NT2/D1 (cell line): ENCODE results near the gene BAIAP2L2.

Experiments used
- DNase-seq: peaks from one replicate; pipeline ENCODE4 v3.0.0-alpha.2; 2011; ENCODE audit warnings: low read depth, low spot score
- H3K27me3 ChIP-seq: 2 replicates; pipeline ENCODE4 v1.6.0; 2011; ENCODE audit warnings: mild to moderate bottlenecking; ENCODE audit not compliant: insufficient read length, insufficient read depth
- H3K36me3 ChIP-seq: 2 replicates; pipeline ENCODE4 v1.6.1; 2011; ENCODE audit warnings: mild to moderate bottlenecking, low read length, mixed read lengths; ENCODE audit not compliant: insufficient read depth, insufficient read length
- H3K4me1 ChIP-seq: 2 replicates; pipeline ENCODE4 v1.5.1; 2011; ENCODE audit not compliant: insufficient read depth, insufficient read length
- H3K4me3 ChIP-seq: 2 replicates; pipeline ENCODE4 v1.5.1; 2011; ENCODE audit warnings: low read depth; ENCODE audit not compliant: insufficient read length
- H3K9ac ChIP-seq: 2 replicates; pipeline ENCODE4 v1.6.0; 2011; ENCODE audit warnings: low read depth; ENCODE audit not compliant: insufficient read length
- H3K9me3 ChIP-seq: 2 replicates; pipeline ENCODE4 v1.5.1; 2011; ENCODE audit warnings: mild to moderate bottlenecking, low read length; ENCODE audit not compliant: insufficient read depth
- SUZ12 ChIP-seq: IDR thresholded peaks from 2 replicates; pipeline ENCODE4 v1.6.1; 2011; ENCODE audit not compliant: insufficient read length, insufficient read depth; ENCODE audit errors: extremely low read depth
- YY1 ChIP-seq: IDR thresholded peaks from 2 replicates; pipeline ENCODE4 v1.6.1; 2011; ENCODE audit not compliant: insufficient read length, insufficient read depth
- ZNF274 ChIP-seq: IDR thresholded peaks from 2 replicates; pipeline ENCODE4 v1.6.1; 2011; ENCODE audit warnings: mild to moderate bottlenecking, low read depth, low read length

Gene BAIAP2L2

DNA sequence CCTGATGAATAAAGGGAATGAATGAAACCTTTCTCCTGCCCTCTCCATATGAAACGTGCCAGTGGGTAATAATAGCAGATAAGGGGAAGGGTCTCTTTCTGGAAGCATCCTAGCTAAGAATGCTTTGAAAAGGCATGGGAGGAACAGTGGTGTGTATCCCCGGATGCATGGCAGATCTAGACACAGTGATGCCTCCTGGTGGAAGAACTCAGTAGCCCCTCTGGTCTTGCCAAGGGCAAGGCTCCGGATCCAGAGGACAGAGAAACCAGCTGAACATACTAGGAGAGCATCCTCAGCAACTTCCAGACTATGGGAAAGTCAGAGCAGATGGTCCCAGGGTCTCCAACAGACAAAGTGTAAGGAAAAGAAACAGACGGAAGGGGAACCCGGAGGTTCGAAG, 6.4 kb downstream of the BAIAP2L2 start:
- Histone ChIP-seq H3K9ac (no peak overlapping the region), H3K4me1 (peaks cover 6% of the 10 kb centered on the region), H3K9me3 (no peaks in the 10 kb centered on the region), H3K36me3 (no peaks in the 10 kb centered on the region), H3K27me3 (no peaks in the 10 kb centered on the region), H3K4me3 (no peak overlapping the region)
- DNase-seq: no peak
- TF ChIP-seq ZNF274 (no peak), SUZ12 (no peak), YY1 (no peak)

DNA sequence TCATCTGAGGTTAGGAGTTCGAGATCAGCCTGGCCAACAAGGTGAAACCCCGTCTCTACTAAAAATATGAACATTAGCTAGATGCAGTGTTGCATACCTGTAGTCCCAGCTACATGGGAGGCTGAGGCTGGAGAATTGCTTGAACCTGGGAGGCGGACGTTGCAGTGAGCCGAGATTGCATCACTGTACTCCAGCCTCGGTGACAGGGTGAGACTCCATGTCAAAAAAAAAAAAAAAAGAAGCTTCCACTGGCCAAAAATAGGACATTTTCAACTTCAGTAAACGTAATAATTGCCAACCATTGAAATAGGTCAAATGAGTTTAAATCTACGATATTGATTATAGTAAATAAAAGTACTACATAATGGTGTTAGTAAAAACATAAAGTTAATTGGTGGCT, 6.8 kb downstream of the BAIAP2L2 start:
- no peak overlapping the region for H3K4me3 ChIP-seq
- H3K36me3 ChIP-seq: no peaks in the 10 kb centered on the region
- no peak for DNase-seq
- H3K27me3 ChIP-seq: no peaks in the 10 kb centered on the region
- no peaks in the 10 kb centered on the region for H3K9me3 ChIP-seq
- no peak for TF ChIP-seq ZNF274
- TF ChIP-seq YY1: no peak
- no peak for TF ChIP-seq SUZ12
- no peak overlapping the region for H3K9ac ChIP-seq
- peaks cover 6% of the 10 kb centered on the region for H3K4me1 ChIP-seq

DNA sequence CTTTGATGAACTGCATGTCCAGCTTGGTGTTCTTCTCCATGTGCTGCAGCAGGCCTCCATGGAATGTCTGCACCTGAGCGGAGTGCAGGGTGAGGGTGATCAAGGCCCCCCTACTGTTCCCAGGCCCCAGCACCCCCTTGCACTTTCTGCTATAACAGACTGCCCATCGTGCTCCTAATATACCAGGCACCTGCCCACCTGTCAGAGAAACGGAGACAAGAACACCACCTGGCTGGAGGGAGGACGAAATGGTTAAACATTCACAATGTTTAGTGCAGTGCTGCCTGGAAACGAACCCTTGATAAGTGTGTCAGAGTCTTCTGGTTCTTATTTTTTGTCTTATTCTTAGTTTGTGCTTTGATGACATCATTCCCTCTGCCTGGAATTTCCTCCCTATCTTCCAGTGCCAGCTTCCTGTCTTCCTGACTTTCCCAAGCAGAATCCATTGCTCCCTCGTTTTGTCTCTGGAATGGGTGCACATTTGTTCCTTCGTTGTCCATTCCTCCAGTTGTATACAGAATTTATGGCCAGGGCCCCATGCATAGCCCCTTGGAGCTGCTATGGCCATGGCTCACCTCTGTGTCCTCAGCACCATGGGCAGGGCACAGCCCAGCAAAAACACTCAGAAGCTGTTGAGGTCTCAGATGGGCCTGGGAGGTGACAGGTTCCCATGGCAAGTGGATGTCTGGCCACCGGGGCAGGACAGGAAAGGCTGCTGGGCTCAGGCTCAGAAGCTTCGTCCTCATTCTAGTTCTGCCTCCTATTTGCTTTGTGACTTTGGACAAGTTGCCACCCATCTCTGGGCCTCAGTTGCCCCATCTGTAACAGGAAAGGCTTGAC, 11.9 kb downstream of the BAIAP2L2 start:
- Histone ChIP-seq H3K4me3 (no peak overlapping the region), H3K27me3 (no peaks in the 10 kb centered on the region), H3K9me3 (no peaks in the 10 kb centered on the region), H3K36me3 (no peaks in the 10 kb centered on the region), H3K4me1 (peaks cover 1% of the 10 kb centered on the region), H3K9ac (no peak overlapping the region)
- DNase-seq: no peak
- TF ChIP-seq ZNF274 (no peak), SUZ12 (no peak), YY1 (no peak)

DNA sequence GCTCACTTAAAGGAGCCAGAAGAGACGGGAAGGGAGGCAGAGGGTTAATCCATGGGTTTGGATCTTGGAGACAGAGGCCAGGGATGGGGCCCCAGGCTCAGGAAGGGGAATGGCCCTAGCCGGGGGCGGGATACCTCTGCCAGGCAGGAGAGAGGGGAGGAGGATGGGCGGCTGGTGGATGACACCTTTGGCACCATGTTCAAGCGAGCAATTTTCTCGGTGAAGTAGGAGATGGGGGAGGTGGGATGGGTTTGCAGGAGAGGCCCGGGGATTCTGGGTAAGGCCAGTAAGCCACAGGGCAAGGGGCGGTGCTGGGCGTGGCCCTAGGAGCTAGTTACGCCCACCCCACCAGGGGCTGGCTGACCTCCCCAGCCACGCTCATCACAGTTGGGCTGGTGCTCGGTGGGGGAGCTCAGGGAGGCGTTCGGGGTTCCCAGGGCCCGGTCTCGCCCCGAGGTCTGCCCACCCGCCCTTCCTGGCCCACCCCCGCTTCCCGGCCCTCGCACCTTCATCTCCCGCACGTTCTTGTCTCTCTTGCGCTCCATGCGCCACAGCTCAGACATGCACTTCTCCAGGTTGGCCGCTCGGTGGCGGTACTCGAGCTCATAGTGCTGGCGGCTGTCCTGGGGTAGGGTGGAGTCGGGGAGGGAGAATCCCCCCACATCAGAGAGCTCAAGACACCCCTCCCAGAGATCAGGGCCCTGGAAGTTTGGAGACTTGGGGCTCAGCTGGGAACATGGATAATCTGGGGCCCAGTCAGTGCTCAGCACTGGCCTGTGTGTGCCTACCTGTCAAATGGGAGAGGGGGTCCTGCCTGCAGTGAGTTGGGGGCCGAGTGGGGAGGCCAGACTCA, 12.7 kb downstream of the BAIAP2L2 start:
- TF ChIP-seq SUZ12 (no peak), YY1 (no peak), ZNF274 (no peak)
- Histone ChIP-seq H3K4me3 (peak overlapping the region; percentile 21), H3K36me3 (no peaks in the 10 kb centered on the region), H3K9me3 (no peaks in the 10 kb centered on the region), H3K27me3 (no peaks in the 10 kb centered on the region), H3K9ac (peak overlapping the region; percentile 50), H3K4me1 (peaks cover 1% of the 10 kb centered on the region)
- no peak for DNase-seq

DNA sequence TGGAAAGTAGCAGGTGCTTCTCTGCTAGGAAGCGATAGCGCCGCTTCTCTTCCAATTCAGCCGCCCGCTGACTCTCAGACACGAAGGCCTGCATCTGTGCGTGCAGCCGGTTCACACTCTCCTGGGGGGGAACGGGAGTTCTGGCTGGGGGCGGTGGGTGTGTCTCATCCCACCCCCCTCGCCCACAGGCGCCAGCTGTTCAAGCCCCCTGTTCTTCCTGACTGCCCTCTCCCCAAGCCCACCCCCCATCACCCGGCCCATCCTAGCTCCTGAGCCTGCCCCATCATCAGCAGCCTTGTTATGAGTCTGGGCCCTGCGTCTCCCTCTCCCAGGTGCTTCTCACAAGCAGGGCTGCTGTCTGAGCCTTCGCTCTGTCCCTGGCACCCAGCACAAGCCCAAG, 13.4 kb downstream of the BAIAP2L2 start:
- Histone ChIP-seq H3K36me3 (no peaks in the 10 kb centered on the region), H3K9ac (peak overlapping the region; percentile 50), H3K4me3 (peak overlapping the region; percentile 21), H3K4me1 (peaks cover 1% of the 10 kb centered on the region), H3K9me3 (no peaks in the 10 kb centered on the region), H3K27me3 (no peaks in the 10 kb centered on the region)
- DNase-seq: no peak
- TF ChIP-seq YY1: no peak
- TF ChIP-seq ZNF274: no peak
- TF ChIP-seq SUZ12: no peak

DNA sequence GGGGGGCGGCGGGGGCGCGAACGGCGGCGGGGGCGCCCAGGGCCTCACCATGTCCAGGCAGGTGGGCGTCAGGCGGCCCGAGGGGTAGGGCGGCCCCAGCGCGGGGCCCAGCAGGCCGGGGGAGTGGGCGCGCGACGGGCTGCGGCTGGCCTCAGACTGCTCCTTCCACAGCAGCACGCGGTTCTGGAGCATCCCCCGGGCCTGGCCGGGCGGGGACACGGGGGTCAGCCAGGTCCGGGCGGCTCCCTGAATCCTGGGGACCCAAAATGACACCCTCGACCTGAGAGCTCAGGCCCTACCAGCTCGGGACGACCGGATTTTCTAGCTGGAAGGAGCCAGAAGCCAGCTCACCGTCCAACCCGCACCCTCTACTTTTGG, 21.0 kb downstream of the BAIAP2L2 start:
- Histone ChIP-seq H3K4me1 (peaks cover 13% of the 10 kb centered on the region), H3K4me3 (no peak overlapping the region), H3K9ac (no peak overlapping the region), H3K9me3 (no peaks in the 10 kb centered on the region), H3K36me3 (no peaks in the 10 kb centered on the region), H3K27me3 (no peaks in the 10 kb centered on the region)
- DNase-seq: no peak
- TF ChIP-seq SUZ12: no peak
- no peak for TF ChIP-seq ZNF274
- TF ChIP-seq YY1: no peak

GRCh38 chr22:38088629-38089473, 21.6 kb downstream of the BAIAP2L2 start:
- H3K9ac ChIP-seq: no peak overlapping the region
- H3K9me3 ChIP-seq: no peaks in the 10 kb centered on the region
- no peaks in the 10 kb centered on the region for H3K27me3 ChIP-seq
- no peaks in the 10 kb centered on the region for H3K36me3 ChIP-seq
- H3K4me1 ChIP-seq: peaks cover 15% of the 10 kb centered on the region
- H3K4me3 ChIP-seq: no peak overlapping the region
- DNase-seq: no peak
- TF ChIP-seq ZNF274 (no peak), SUZ12 (no peak), YY1 (no peak)
